Stomach (tissue), 9 donors: Measurements from ENCODE around the gene FAM221A. TPM values are rescaled to one million over a fixed set of nuclear protein-coding genes. Genes with fewer than 3 reads are reported as not detected.
A peak's percentile ranks its signal among the peaks of the same experiment; 100 is the strongest.

Experiments used
- DNase-seq, 2 donors: peaks; one replicate each; pipeline versions ENCODE4 v3.0.0 to v3.0.0-alpha.2; 2013 to 2019
- H3K27ac ChIP-seq, 5 donors: fragments of 200-600 bp in 4 of 5; sonication (generic) in 4 of 5; one replicate each; pipeline ENCODE4 v1.5.1; 2013 to 2019; ENCODE audit warnings: mild to moderate bottlenecking in 1 of 5, moderate library complexity in 1 of 5
- H3K27me3 ChIP-seq, 3 donors: fragments of 200-600 bp; sonication (generic); one replicate each; pipeline ENCODE4 v1.5.1; 2017 to 2019; ENCODE audit warnings: mixed run types in 1 of 3
- H3K36me3 ChIP-seq, 4 donors: fragments of 200-600 bp; sonication (generic); 1 replicate in 3 of 4; 2 replicates in 1 of 4; pipeline ENCODE4 v1.5.1; 2016 to 2019
- H3K4me1 ChIP-seq, 4 donors: fragments of 200-600 bp; sonication (generic); one replicate each; pipeline ENCODE4 v1.5.1; 2016 to 2019
- H3K4me3 ChIP-seq, 4 donors: fragments of 200-600 bp; sonication (generic) in 3 of 4; one replicate each; pipeline ENCODE4 v1.5.1; 2016 to 2019; ENCODE audit warnings: mild to moderate bottlenecking in 1 of 4
- H3K9me3 ChIP-seq, 4 donors: fragments of 200-600 bp; sonication (generic); one replicate each; pipeline ENCODE4 v1.5.1; 2016 to 2019
- EP300 ChIP-seq: sonication (generic); formaldehyde crosslinking; IDR thresholded peaks from one replicate; pipeline ENCODE4 v1.6.1; 2017; ENCODE audit warnings: antibody characterized with exemption
- POLR2A ChIP-seq, 4 donors: fragments of 450-650 bp; IDR thresholded peaks; one replicate each; pipeline ENCODE4 v1.6.1; 2016; ENCODE audit warnings: antibody characterized with exemption in 4 of 4, control low read depth in 2 of 4, mild to moderate bottlenecking in 1 of 4, moderate library complexity in 1 of 4
- POLR2AphosphoS5 ChIP-seq, 3 donors: sonication (generic); formaldehyde crosslinking; IDR thresholded peaks; one replicate each; pipeline ENCODE4 v1.6.1; 2016; ENCODE audit warnings: antibody characterized with exemption in 3 of 3
- WGBS, 5 donors: extraction: QIAGEN DNeasy Blood & Tissue Kit in 3 of 5; methylation state at CpG; one replicate each; pipeline versions ENCODE4 v1.1.5 to v1.1.7; 2013 to 2018; 5-methylcytosine and 5-hydroxymethylcytosine counted together
- intact Hi-C: fragments of 100-400 bp; cut with DNase I; formaldehyde crosslinking; loops from one replicate; pipeline ENCODE4 v1.15.1; 2023; ENCODE audit warnings: low total_unique reads
- polyA plus RNA-seq, 3 donors: library from polyadenylated mRNA; stranded (reverse); fragments of 200-250 nt; gene quantifications; one replicate each; pipeline ENCODE4 v1.2.3, GENCODE V29; 2013
- total RNA-seq, 5 donors: library from RNA; depleted of rRNA; stranded (reverse); fragments of >200 nt; gene quantifications; one replicate each; pipeline versions ENCODE4 v1.1.0 to v1.2.3, GENCODE V29; 2014 to 2016
- TF ChIP-seq, protein P1 (sequence below), 7 experiments: fragments of 450-650 bp in 4 of 7; fragments of 200-600 bp in 3 of 7; sonication (generic) in 3 of 7; IDR thresholded peaks; one replicate each; pipeline ENCODE4 v1.5.1; 2016 to 2019; ENCODE audit warnings: antibody characterized with exemption in 7 of 7, control low read depth in 2 of 7, mild to moderate bottlenecking in 1 of 7
- donor health status: healthy with polysubstance abuse.
- donor health status: Bipolar disorder and iron deficiency.
- donor health status: healthy.

FAM221A gene
- total and polyA plus RNA-seq, 8 donors: 10.6 to 79.9 (median 19.0) TPM

DNA sequence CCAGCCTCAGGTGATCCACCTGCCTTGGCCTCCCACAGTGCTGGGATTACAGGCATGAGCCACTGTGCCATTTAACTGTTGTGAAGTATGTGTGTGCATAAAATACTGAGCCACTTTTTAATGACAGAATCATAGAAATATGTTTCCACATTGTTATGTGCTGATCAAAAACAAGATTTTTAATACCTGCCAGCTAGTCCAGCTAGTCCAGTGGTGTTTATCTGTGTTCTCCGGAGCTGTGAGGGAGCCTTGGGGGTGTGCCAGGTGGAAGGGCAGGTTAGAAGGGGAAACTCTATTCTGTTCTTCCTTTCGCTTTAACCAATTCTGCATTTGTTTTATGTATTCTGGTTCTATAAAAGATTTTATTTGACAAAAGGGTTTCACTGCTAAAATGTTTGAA lies 7.0 kb downstream of the FAM221A start:
- no peak overlapping the region for H3K4me3 ChIP-seq
- peaks cover 2 to 40% (median 33%) of the 10 kb centered on the region in 4 donors for H3K36me3 ChIP-seq
- DNase-seq: peak; percentile 74 to 79
- 31 to 54% (median 39%) methylated on average over 2 of the region's 2 CpGs for WGBS, 5 donors
- TF ChIP-seq POLR2AphosphoS5 (IDR thresholded peaks at IDR 0.05): no peak
- TF ChIP-seq, protein P1, sequence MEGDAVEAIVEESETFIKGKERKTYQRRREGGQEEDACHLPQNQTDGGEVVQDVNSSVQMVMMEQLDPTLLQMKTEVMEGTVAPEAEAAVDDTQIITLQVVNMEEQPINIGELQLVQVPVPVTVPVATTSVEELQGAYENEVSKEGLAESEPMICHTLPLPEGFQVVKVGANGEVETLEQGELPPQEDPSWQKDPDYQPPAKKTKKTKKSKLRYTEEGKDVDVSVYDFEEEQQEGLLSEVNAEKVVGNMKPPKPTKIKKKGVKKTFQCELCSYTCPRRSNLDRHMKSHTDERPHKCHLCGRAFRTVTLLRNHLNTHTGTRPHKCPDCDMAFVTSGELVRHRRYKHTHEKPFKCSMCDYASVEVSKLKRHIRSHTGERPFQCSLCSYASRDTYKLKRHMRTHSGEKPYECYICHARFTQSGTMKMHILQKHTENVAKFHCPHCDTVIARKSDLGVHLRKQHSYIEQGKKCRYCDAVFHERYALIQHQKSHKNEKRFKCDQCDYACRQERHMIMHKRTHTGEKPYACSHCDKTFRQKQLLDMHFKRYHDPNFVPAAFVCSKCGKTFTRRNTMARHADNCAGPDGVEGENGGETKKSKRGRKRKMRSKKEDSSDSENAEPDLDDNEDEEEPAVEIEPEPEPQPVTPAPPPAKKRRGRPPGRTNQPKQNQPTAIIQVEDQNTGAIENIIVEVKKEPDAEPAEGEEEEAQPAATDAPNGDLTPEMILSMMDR (IDR thresholded peaks at IDR 0.05): no peak
- TF ChIP-seq POLR2A (IDR thresholded peaks at IDR 0.05): no peak
- TF ChIP-seq EP300: no peak
- intact Hi-C loops: no loop called here
- peak overlapping the region; percentile 44 to 82 (median 71) for H3K27ac ChIP-seq
- no peaks in the 10 kb centered on the region for H3K27me3 ChIP-seq
- H3K4me1 ChIP-seq: peaks cover 7 to 53% (median 35%) of the 10 kb centered on the region in 4 donors
- no peaks in the 10 kb centered on the region for H3K9me3 ChIP-seq

DNA sequence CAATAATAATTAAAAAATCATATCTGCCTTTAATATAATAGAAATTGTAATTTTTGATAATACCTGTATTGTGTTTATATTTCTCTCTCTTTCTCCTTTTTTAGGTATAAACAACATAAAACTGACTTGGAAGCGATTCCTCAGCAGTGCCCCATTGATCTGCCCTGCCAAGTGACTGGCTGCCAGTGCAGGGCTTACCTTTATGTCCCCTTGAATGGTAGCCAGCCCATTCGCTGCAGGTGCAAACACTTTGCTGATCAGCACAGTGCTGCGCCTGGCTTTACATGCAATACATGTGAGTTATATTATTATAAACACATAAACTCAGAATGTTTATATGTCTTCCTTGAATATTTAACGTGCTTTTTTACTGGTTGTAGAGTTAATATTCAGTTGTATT lies 9.2 kb downstream of the FAM221A start:
- Histone ChIP-seq H3K4me3 (no peak overlapping the region), H3K27me3 (no peaks in the 10 kb centered on the region), H3K4me1 (peaks cover 7 to 36% (median 21%) of the 10 kb centered on the region in 4 donors), H3K36me3 (peaks cover 2 to 60% (median 53%) of the 10 kb centered on the region in 4 donors), H3K9me3 (peaks cover 0 to 4% (median 0%) of the 10 kb centered on the region in 4 donors), H3K27ac (no peak overlapping the region)
- TF ChIP-seq, protein P1 (IDR thresholded peaks at IDR 0.05): no peak
- TF ChIP-seq EP300 (no peak), POLR2AphosphoS5 (IDR thresholded peaks at IDR 0.05) (no peak), POLR2A (IDR thresholded peaks at IDR 0.05) (no peak)
- whole genome bisulfite sequencing, 5 donors: 53 to 84% (median 61%) methylated on average over 4 of the region's 4 CpGs
- intact Hi-C loops: no loop called here
- DNase-seq: peak in 1 of 2 donors; percentile 45

DNA sequence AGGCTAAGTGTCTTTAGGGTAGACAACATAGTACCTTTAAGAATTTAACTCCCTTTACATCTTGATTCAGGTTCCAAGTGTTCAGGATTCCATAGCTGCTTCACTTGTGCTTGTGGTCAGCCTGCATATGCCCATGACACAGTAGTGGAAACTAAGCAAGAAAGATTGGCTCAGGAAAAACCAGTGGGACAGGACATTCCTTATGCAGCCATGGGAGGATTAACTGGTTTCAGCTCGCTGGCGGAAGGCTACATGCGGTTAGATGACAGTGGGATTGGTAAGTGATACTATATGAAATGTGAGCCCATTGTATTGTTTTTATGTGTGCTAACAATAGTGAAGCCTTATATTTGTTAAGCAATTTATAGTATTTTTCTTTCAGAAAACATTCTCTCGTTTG lies 11.3 kb downstream of the FAM221A start:
- H3K4me1 ChIP-seq: peaks cover 5 to 16% (median 8%) of the 10 kb centered on the region in 4 donors
- WGBS, 5 donors: 81 to 89% (median 84%) methylated on average over 4 of the region's 4 CpGs
- H3K27me3 ChIP-seq: no peaks in the 10 kb centered on the region
- H3K9me3 ChIP-seq: peaks cover 0 to 4% (median 0%) of the 10 kb centered on the region in 4 donors
- H3K4me3 ChIP-seq: no peak overlapping the region
- intact Hi-C loops: no loop called here
- DNase-seq: no peak
- H3K27ac ChIP-seq: no peak overlapping the region
- TF ChIP-seq POLR2AphosphoS5 (IDR thresholded peaks at IDR 0.05) (no peak), POLR2A (IDR thresholded peaks at IDR 0.05) (no peak), EP300 (no peak)
- TF ChIP-seq, protein P1 (IDR thresholded peaks at IDR 0.05): no peak
- peaks cover 6 to 79% (median 72%) of the 10 kb centered on the region in 4 donors for H3K36me3 ChIP-seq

DNA sequence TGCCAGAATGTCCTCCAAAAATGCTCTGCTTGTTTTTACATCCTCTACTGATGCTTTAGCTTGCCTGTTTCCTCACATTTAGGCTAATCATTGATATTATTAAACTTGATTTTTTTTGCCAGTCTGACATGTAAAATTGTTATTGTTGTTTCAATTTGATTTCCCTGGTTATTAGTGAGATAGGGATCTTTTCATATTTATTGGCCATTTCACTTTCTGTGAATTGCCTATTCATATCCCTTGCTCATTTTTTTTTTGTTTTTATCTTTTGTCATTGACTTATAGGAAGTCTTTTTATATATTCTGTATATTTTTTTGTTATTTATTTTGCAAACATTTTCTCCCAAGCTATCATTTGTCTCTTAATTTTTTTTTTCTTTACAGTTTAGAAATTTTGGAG lies 13.2 kb downstream of the FAM221A start:
- intact Hi-C loops: no loop called here
- TF ChIP-seq POLR2AphosphoS5 (IDR thresholded peaks at IDR 0.05) (no peak), EP300 (no peak), POLR2A (IDR thresholded peaks at IDR 0.05) (no peak)
- TF ChIP-seq, protein P1 (IDR thresholded peaks at IDR 0.05): no peak
- H3K27ac ChIP-seq: no peak overlapping the region
- H3K27me3 ChIP-seq: no peaks in the 10 kb centered on the region
- no peak for DNase-seq
- H3K4me3 ChIP-seq: no peak overlapping the region
- peaks cover 0 to 14% (median 0%) of the 10 kb centered on the region in 4 donors for H3K4me1 ChIP-seq
- H3K9me3 ChIP-seq: peaks cover 0 to 4% (median 0%) of the 10 kb centered on the region in 4 donors
- H3K36me3 ChIP-seq: peaks cover 6 to 84% (median 73%) of the 10 kb centered on the region in 4 donors
